AG04449 (cell line): Measurements from ENCODE around the gene FAM163A.

ENCODE experiments used
- CTCF ChIA-PET: fragments of 350-600 bp; formaldehyde crosslinking; extraction: SDS; loops from one replicate; lab custom pipeline; 2021; ENCODE audit warnings: antibody characterized with exemption; lab: Yijun Ruan, JAX
- POLR2A ChIA-PET: fragments of 400-600, 350-600 bp; formaldehyde crosslinking; extraction: SDS; loops from one replicate; lab custom pipeline; 2020; ENCODE audit warnings: antibody characterized with exemption, inconsistent platforms; lab: Yijun Ruan, JAX
- DNase-seq: peaks from one replicate; pipeline ENCODE4 v3.0.0-alpha.2; 2010; ENCODE audit warnings: low read depth, low spot score
- H3K4me3 ChIP-seq: 2 replicates; pipeline ENCODE4 v1.5.1; 2011; ENCODE audit warnings: low read depth, mild to moderate bottlenecking, control low read depth, low read length
- CTCF ChIP-seq: IDR thresholded peaks from one replicate; pipeline ENCODE4 v1.5.1; 2011; ENCODE audit warnings: mild to moderate bottlenecking, moderate library complexity, low read length, control low read depth, inconsistent platforms; ENCODE audit not compliant: insufficient read depth; ENCODE audit errors: missing control alignments

Gene FAM163A

GRCh38 chr1:179818260-179818659, 75.2 kb downstream of the FAM163A start:
- POLR2A ChIA-PET, result no interaction called here
- H3K4me3 ChIP-seq, result no peak overlapping the region
- no peak for DNase-seq
- CTCF ChIA-PET, result interaction anchor here (1.2 to 15.2 kb wide), 5 partner anchors 8 to 361 kb away, joined by 4 to 869 read pairs (median 17); no protein-coding TSS in a partner anchor
- TF ChIP-seq CTCF, result no peak

- DNase-seq, result no peak
- ChIA-PET POLR2A (no interaction called here), CTCF (interaction anchor here (0.9 to 15.2 kb wide), 5 partner anchors 9 to 361 kb away, joined by 3 to 869 read pairs (median 17); no protein-coding TSS in a partner anchor)
- no peak for TF ChIP-seq CTCF
- no peak overlapping the region for H3K4me3 ChIP-seq
Measured at GRCh38 chr1:179818743-179819173, 75.7 kb downstream of the FAM163A start.

- TF ChIP-seq CTCF, result no peak
- ChIA-PET CTCF (interaction anchor here (7.8 to 15.2 kb wide), 2 partner anchors 11 to 114 kb away, joined by 89 to 869 read pairs; no protein-coding TSS in a partner anchor), POLR2A (no interaction called here)
- DNase-seq, result no peak
- H3K4me3 ChIP-seq, result no peak overlapping the region
Measured at GRCh38 chr1:179820226-179820970, 77.3 kb downstream of the FAM163A start.

GRCh38 chr1:179821524-179821923, 78.4 kb downstream of the FAM163A start:
- DNase-seq, result no peak
- CTCF ChIA-PET, result interaction anchor here (1.0 to 7.8 kb wide), 4 partner anchors 7 to 116 kb away, joined by 3 to 89 read pairs (median 20); no protein-coding TSS in a partner anchor
- H3K4me3 ChIP-seq, result no peak overlapping the region
- TF ChIP-seq CTCF, result no peak
- POLR2A ChIA-PET, result no interaction called here

- no peak for DNase-seq
- ChIA-PET CTCF (interaction anchor here (1.0 to 7.8 kb wide), 4 partner anchors 8 to 116 kb away, joined by 3 to 89 read pairs (median 20); no protein-coding TSS in a partner anchor), POLR2A (no interaction called here)
- no peak for TF ChIP-seq CTCF
- no peak overlapping the region for H3K4me3 ChIP-seq
Measured at GRCh38 chr1:179822065-179822464, 79.0 kb downstream of the FAM163A start.

- CTCF ChIA-PET, result interaction anchor here (1.1 to 7.8 kb wide), 4 partner anchors 9 to 118 kb away, joined by 3 to 89 read pairs (median 20); no protein-coding TSS in a partner anchor
- no peak for TF ChIP-seq CTCF
- POLR2A ChIA-PET, result no interaction called here
- DNase-seq, result no peak
- H3K4me3 ChIP-seq, result no peak overlapping the region
Measured at GRCh38 chr1:179823693-179824092, 80.6 kb downstream of the FAM163A start.
